NCI-H2171 treated with DMSO at 0.1 percent for 48 hours (cell line): Measurements from ENCODE around the gene CACNA1I.
"Not testable (repeated sequence)": the region's sequence is repeated elsewhere in the genome, so short reads cannot be mapped to it uniquely, and the experiment has no call there.

Experiments
- DNase-seq: peaks from one replicate; lab custom pipeline; 2025; lab: John Stamatoyannopoulos, UW

Gene CACNA1I

GRCh38 chr22:39570665-39571064 is at the start of gene CACNA1I:
Gene CACNA1I, plus strand, starts transcription at chr22:39570753. Its CDS starts 0 bp downstream, at chr22:39570753.
- DNase-seq = no peak

DNA sequence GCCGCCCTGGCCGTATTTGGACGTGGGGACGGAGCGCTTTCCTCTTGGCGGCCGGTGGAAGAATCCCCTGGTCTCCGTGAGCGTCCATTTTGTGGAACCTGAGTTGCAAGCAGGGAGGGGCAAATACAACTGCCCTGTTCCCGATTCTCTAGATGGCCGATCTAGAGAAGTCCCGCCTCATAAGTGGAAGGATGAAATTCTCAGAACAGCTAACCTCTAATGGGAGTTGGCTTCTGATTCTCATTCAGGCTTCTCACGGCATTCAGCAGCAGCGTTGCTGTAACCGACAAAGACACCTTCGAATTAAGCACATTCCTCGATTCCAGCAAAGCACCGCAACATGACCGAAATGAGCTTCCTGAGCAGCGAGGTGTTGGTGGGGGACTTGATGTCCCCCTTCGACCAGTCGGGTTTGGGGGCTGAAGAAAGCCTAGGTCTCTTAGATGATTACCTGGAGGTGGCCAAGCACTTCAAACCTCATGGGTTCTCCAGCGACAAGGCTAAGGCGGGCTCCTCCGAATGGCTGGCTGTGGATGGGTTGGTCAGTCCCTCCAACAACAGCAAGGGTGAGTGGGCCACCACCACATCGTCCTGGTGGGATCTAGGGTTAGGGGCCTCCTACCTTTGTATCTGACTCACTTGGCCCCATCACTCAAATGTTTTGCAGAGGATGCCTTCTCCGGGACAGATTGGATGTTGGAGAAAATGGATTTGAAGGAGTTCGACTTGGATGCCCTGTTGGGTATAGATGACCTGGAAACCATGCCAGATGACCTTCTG is 49.3 kb upstream of the CACNA1I start:
- DNase-seq = peak; percentile 48

DNA sequence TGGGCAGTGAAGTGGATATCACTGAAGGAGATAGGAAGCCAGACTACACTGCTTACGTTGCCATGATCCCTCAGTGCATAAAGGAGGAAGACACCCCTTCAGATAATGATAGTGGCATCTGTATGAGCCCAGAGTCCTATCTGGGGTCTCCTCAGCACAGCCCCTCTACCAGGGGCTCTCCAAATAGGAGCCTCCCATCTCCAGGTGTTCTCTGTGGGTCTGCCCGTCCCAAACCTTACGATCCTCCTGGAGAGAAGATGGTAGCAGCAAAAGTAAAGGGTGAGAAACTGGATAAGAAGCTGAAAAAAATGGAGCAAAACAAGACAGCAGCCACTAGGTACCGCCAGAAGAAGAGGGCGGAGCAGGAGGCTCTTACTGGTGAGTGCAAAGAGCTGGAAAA is 48.5 kb upstream of the CACNA1I start:
- not testable (repeated sequence) for DNase-seq

GRCh38 chr22:39522567-39523300 is 47.8 kb upstream of the CACNA1I start:
- peak; percentile 89 for DNase-seq

GRCh38 chr22:39524089-39524752 is 46.3 kb upstream of the CACNA1I start:
- DNase-seq = no peak

DNA sequence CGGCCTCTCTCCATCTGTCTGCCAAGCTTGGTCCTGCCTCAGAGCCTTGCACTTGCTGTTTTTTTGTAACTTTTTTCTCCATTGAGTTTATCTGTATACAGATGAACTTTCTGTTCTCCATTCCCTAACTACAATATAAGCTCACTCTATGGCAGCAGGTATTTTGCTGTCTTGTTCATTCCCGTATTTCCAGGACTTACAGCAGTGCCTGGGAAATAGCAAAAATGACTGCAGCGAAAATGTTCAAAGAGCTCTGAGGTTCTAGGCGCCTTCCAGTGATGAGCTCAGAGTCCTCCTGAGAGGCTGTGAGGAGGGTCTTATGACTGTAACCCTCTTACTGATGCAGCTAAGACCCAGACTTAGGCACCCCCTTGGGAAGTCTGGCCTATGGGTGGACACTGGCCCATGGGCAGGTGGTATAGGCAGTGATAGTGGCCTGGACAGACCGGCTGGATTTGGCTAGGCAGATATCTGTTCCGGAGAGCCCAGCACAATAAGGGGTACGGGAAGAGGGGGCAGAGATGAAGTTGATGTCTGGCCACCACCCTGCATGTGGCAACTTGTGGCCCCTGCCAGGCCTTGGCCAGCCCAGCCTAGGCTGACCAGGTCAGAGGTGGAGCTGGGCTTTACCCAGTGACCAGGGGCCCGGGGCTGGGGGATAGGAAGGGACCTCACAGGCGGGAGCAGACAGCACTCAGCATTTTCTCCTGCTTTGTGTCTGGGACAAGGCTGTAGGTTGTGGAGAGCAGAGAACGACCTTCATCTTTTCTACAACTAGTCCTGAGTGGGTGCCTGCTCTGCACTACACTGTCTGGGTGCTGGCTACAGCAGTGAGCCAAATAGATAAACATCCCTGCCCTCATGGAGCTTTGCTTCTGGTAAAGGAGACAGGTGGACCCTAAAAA is 45.5 kb upstream of the CACNA1I start:
- DNase-seq = peak; percentile 23

DNA sequence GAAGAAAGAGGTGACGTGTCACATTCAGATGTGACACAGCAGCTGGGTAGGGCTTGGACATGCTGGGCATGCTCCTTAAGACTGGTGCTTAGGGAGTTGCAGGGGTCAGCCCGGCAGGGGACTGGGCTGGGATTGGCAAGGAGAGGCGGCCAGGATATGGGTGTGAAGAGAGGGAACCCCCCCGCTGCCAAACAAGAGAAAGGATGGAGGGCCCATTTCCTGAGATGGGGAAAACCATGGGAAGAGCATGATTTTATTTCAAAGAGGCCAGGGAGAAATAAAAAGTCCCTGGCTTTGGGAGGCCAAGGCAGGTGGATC is 44.9 kb upstream of the CACNA1I start:
- no peak for DNase-seq

DNA sequence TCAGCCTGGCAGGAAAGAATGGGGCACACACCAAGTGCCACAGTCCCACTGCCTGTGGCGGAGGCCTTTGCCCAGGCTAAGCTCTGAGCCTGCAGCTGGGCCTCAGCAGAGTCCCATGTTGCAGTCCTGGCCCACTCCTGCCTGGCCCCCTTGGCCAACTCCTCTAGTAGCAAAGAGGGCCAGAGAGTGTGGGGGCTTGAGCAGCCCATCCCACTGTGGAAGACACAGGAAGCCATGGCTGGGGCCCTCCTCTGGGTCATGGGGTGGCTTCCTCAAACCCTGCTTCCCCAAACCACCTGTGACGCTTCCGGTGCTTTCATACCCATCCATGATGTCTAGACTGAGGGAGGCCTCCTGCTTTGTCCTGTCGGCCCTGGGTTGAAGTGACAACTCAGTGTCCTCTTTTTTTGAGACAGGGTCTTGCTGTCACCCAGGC is 43.8 kb upstream of the CACNA1I start:
- no peak for DNase-seq

DNA sequence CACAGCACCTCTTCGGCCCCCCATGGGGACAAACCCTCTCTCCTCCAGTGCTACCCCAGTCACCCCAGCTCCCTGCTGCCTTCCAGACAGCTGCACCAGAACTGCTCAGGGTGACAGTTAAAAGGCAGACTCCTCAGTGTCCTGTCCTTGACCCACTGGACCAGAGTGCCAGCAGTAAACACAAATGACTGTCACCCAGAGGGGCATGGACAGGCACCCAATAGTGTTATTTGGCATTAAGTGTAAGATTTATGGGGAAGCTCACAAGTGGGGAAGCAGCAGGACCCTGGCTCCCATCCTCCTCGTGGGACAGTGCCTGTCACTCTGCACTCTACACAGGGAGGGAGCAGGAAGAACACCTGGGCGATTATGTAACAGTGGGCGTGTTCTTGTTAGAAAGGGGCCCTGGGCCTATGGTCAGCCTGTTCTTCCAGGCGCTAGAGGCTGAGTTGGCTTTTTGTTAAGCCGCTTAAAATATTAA is 43.0 kb upstream of the CACNA1I start:
- peak; percentile 60 for DNase-seq

DNA sequence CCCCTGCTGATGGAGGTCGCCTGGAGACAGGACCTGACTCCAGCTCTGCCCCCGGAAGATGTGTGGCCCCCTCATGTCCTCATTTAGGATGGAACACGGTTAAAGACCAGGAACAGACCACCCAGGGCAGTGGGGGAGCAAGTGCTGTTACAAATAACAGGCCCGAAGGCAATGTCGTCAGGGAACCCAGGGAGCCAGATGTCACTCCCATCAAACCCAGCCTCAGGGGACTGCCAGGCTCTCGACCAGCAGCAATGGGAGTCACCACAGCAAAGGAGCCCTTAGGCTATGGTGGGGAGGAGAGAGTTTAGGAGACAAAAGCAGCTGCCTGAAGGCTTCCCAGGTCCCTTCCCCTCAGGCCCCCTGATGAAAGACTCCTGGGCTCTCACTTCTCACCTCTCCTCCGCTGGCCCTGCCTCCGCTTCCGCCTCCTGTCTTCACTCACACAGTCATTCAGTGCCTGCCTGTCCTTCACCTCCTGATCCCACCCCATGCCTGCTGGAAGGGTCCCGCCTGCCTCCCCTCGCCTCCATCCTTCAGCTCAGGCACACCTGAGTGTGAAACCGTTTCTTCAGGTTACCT is 42.4 kb upstream of the CACNA1I start:
- DNase-seq = peak; percentile 82

DNA sequence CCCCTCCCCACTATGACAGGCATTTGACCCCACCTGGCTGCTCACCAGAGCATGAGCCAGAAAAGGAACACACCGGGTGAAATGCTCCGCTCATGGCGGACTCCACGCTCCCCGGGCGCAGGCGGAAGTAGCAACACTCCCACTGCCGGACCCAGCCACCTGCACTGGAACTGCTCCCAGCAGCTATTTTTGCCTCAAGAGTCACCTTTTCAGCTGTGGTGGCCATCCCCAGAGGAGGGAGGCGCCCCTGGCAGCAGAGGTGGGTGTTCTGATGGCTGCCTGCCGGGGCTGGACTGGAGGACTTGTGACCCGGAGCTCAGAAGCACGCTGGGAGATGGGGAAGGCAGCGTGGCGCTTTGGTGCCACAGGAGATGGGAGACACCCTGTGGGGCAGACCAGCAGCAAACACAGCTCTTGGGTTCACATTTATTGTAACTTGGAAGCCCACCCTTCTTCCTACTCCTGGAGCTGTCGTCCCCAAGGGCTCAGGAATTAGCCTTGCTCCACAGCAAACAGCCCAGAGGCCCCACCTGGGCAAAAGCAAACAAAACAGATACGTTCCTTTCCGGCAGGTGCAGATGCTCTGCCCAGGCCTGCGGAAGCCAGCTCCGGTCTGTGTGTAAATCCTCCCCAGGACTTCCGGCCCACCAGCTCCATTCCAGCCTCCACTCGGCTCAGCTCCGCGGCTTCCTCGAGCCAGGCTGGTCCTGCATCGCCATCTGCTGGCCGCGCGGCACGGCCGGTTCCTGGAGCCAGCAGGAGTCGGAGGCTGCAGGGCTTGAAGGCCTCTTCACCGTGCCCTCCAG is 41.7 kb upstream of the CACNA1I start:
- DNase-seq = peak; percentile 97

GRCh38 chr22:39529487-39529851 is 41.1 kb upstream of the CACNA1I start:
- DNase-seq = no peak

GRCh38 chr22:39530116-39530515 is 40.4 kb upstream of the CACNA1I start:
- no peak for DNase-seq

DNA sequence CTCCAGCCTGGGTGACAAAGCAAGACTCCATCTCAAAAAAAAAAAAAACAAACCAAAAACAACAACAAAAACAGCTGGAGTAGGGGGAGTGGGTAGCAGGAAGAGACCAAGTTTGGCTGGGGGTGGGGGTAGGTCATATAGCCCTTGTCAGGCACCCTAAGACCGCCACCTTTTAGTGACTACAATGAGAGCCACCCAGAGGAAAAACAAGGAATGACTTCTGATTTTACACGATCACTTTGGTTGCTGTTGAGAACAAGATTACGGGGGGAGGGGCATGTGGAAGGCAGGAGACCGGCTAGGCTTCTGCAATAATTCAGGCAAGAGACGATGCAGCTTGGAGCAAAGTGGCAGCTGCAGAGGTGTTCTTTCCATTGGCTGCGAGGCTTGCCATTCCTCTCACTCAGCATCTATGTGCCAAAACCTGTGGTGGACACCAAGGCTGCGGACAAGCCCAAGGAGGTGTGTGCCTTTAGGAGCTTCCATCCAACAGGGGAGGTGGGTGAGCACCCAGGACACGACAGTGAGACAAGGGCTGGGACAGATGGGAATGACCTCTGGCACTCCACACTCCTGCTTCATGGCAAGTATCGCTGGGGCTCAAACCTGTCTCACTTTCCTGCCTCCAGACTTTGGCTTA is 39.7 kb upstream of the CACNA1I start:
- peak; percentile 22 for DNase-seq

DNA sequence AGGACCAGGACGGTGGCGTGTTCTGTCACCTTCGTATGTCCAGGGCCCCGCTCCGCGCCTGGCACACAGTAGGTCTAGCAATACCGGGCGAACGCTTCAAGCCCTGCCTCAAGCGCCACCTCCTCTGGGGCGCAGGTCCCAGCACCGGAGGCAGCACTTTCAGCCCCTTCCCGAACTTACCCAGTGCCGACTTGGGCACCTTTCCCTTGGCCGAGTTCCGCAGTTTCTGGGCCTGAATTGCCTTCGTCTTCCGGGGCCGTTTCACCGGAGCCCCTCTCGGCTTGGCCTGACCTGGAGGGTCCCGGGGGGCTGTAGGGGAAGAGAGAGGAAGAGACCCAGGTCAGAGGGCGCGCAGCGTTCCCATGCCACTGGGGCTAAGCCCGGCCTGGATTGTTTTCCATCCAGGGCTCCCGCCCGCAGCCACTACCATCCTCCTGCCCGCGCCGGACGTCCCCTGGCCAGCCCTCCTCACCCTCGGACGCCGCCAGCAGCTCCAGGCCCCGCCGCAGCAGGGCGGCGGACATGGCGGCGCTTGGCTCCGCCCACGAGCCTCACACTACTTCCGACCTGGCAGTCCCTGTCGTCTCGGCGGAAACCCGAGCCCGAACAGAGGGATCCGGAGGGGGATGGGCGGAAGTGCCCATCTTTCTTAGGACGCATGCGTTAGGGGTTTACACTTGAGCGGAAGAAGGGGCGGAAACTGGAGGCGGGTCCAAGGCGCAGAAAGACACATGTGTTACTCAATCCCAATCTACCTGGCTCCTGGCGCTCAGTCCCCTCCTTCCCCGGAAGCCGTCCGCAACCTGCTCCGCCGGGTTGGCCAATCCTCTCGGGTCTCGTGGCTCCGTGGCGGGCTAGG is 38.1 kb upstream of the CACNA1I start, which contains the start of gene RPS19BP1:
Gene RPS19BP1, minus strand, starts transcription at position 534 of the 859 bp plus-strand sequence. Its CDS starts 10 bp downstream, at position 524.
- DNase-seq = peak; percentile 100

- DNase-seq = no peak
Observed at GRCh38 chr22:39534092-39534506, 36.5 kb upstream of the CACNA1I start.

DNA sequence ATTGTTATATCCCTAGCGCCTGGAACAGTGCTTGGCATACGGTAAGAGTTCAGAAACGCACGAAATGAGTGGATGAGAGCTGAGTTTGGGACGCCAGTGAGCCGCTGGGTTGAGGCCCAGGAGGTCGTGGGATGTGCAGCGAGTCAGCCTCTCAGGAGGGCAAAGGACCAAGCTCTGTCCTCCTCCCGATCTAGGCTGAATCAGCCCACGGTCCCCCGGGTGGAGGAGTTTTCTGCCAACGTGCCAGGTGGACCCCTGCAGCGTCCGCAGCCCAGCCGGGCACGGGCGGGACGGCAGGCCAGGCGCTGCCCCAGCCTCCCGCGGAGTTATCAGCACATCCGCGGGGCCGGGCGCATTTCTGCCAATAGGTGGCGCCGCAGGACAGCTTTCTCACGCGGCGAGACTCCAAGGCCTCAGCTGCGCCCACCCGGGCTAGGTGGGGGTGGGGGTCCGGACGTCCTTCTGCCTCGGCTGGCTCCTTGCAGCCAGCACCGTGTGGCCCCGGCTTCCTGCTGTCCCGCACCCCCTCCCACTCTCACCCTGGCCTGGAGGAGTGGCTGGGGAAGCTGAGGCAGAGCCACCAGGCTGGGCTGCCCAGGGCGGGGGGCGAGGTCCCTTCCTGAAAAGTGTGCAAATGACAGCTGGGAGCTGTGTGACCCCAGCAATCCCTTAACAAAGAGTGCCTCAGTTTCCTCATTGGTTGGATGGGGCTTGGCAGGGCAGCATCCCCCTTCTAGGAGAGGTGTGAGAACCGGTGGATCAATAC is 35.8 kb upstream of the CACNA1I start:
- peak; percentile 68 for DNase-seq

DNA sequence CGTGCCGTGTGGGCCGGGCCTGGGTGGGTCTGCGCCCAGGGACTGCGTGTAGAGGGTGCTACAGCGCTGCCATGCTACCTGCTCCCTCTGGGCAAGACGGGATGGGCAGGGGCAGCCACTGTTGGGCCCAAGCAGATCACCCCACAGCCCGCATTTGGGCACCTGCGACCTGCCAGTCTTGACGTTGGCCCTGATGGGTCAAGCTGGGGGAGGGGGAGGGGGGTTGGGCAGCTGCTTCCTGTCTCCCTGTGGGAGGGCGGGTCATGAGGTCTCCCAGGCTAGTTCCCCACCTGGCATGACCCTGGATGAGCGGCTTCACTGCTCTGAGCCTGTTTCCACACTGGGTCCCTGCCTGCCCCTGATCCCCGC is 35.2 kb upstream of the CACNA1I start:
- DNase-seq = no peak
